ENCODE results near the gene COL23A1. TPM values are rescaled to one million over a fixed set of nuclear protein-coding genes. Genes with fewer than 3 reads are reported as not detected.

Gene COL23A1
- total and polyA plus RNA-seq, 2 of the 8 experiments (the other 6 are each of a cell fraction or from before 2014, with no cell fraction given): 3.1 to 4.7 TPM

DNA sequence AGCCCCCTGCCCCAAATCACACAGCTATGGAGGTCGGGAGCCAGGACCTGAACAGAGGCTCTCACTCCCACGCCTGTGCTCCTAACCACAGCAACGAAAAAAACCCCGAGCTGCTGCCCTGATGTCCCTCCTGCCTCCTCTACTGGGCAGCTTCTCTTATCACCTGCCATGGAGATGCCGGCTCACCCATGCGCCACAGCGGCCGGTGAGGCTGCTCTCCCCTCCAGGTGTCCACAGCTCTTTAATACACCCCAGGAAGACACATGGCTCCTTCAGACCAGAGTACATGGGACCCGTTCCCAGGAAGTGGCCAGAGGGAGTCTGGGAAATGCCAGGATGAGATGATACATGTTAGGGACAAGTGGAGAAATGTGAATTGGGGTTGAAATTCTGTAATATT is 110.9 kb downstream of the COL23A1 start (continued):
- TF ChIP-seq RBBP5 (IDR thresholded peaks at IDR 0.05; ENCODE audit: borderline replicate concordance, low read depth, low read length) (no peak), JUN (IDR thresholded peaks at IDR 0.05; ENCODE audit: low read depth, low read length) (no peak), TAF1 (IDR thresholded peaks at IDR 0.05; ENCODE audit: low read depth, low read length) (no peak), POU5F1 (IDR thresholded peaks at IDR 0.05; ENCODE audit: low read depth, low read length) (no peak)
- TF ChIP-seq, protein P1, sequence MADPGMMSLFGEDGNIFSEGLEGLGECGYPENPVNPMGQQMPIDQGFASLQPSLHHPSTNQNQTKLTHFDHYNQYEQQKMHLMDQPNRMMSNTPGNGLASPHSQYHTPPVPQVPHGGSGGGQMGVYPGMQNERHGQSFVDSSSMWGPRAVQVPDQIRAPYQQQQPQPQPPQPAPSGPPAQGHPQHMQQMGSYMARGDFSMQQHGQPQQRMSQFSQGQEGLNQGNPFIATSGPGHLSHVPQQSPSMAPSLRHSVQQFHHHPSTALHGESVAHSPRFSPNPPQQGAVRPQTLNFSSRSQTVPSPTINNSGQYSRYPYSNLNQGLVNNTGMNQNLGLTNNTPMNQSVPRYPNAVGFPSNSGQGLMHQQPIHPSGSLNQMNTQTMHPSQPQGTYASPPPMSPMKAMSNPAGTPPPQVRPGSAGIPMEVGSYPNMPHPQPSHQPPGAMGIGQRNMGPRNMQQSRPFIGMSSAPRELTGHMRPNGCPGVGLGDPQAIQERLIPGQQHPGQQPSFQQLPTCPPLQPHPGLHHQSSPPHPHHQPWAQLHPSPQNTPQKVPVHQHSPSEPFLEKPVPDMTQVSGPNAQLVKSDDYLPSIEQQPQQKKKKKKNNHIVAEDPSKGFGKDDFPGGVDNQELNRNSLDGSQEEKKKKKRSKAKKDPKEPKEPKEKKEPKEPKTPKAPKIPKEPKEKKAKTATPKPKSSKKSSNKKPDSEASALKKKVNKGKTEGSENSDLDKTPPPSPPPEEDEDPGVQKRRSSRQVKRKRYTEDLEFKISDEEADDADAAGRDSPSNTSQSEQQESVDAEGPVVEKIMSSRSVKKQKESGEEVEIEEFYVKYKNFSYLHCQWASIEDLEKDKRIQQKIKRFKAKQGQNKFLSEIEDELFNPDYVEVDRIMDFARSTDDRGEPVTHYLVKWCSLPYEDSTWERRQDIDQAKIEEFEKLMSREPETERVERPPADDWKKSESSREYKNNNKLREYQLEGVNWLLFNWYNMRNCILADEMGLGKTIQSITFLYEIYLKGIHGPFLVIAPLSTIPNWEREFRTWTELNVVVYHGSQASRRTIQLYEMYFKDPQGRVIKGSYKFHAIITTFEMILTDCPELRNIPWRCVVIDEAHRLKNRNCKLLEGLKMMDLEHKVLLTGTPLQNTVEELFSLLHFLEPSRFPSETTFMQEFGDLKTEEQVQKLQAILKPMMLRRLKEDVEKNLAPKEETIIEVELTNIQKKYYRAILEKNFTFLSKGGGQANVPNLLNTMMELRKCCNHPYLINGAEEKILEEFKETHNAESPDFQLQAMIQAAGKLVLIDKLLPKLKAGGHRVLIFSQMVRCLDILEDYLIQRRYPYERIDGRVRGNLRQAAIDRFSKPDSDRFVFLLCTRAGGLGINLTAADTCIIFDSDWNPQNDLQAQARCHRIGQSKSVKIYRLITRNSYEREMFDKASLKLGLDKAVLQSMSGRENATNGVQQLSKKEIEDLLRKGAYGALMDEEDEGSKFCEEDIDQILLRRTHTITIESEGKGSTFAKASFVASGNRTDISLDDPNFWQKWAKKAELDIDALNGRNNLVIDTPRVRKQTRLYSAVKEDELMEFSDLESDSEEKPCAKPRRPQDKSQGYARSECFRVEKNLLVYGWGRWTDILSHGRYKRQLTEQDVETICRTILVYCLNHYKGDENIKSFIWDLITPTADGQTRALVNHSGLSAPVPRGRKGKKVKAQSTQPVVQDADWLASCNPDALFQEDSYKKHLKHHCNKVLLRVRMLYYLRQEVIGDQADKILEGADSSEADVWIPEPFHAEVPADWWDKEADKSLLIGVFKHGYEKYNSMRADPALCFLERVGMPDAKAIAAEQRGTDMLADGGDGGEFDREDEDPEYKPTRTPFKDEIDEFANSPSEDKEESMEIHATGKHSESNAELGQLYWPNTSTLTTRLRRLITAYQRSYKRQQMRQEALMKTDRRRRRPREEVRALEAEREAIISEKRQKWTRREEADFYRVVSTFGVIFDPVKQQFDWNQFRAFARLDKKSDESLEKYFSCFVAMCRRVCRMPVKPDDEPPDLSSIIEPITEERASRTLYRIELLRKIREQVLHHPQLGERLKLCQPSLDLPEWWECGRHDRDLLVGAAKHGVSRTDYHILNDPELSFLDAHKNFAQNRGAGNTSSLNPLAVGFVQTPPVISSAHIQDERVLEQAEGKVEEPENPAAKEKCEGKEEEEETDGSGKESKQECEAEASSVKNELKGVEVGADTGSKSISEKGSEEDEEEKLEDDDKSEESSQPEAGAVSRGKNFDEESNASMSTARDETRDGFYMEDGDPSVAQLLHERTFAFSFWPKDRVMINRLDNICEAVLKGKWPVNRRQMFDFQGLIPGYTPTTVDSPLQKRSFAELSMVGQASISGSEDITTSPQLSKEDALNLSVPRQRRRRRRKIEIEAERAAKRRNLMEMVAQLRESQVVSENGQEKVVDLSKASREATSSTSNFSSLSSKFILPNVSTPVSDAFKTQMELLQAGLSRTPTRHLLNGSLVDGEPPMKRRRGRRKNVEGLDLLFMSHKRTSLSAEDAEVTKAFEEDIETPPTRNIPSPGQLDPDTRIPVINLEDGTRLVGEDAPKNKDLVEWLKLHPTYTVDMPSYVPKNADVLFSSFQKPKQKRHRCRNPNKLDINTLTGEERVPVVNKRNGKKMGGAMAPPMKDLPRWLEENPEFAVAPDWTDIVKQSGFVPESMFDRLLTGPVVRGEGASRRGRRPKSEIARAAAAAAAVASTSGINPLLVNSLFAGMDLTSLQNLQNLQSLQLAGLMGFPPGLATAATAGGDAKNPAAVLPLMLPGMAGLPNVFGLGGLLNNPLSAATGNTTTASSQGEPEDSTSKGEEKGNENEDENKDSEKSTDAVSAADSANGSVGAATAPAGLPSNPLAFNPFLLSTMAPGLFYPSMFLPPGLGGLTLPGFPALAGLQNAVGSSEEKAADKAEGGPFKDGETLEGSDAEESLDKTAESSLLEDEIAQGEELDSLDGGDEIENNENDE (IDR thresholded peaks at IDR 0.05; ENCODE audit: insufficient replicate concordance, low read length): no peak
- TF ChIP-seq, protein P2, sequence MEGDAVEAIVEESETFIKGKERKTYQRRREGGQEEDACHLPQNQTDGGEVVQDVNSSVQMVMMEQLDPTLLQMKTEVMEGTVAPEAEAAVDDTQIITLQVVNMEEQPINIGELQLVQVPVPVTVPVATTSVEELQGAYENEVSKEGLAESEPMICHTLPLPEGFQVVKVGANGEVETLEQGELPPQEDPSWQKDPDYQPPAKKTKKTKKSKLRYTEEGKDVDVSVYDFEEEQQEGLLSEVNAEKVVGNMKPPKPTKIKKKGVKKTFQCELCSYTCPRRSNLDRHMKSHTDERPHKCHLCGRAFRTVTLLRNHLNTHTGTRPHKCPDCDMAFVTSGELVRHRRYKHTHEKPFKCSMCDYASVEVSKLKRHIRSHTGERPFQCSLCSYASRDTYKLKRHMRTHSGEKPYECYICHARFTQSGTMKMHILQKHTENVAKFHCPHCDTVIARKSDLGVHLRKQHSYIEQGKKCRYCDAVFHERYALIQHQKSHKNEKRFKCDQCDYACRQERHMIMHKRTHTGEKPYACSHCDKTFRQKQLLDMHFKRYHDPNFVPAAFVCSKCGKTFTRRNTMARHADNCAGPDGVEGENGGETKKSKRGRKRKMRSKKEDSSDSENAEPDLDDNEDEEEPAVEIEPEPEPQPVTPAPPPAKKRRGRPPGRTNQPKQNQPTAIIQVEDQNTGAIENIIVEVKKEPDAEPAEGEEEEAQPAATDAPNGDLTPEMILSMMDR (IDR thresholded peaks at IDR 0.05; ENCODE audit: control extremely low read depth in 1 of 3, insufficient read depth in 1 of 3, low read depth in 1 of 3, low read length in 3 of 3): no peak

Data from H1 (cell line).